PFSK-1 (cell line): ENCODE measurements around the gene HUS1.

Experiments used
- FOXP2 ChIP-seq: optimal IDR thresholded peaks from 2 replicates; pipeline ENCODE3; 2011; ENCODE audit warnings: borderline replicate concordance, control low read depth, inconsistent platforms; ENCODE audit not compliant: insufficient read depth; ENCODE audit errors: extremely low read length, extremely low read depth
- POLR2AphosphoS5 ChIP-seq: IDR thresholded peaks from 2 replicates; pipeline ENCODE4 v1.6.1; 2012; ENCODE audit warnings: low read depth, mild to moderate bottlenecking, control low read depth, low read length, moderate library complexity
- REST ChIP-seq, 2 experiments: IDR thresholded peaks; 2 replicates each; pipeline versions ENCODE4 v1.6.1 to v1.8.0; 2011 to 2012; ENCODE audit warnings: low read depth in 2 of 2, low read length in 2 of 2, control low read depth in 1 of 2, inconsistent platforms in 1 of 2, mild to moderate bottlenecking in 1 of 2, moderate library complexity in 1 of 2; ENCODE audit not compliant: insufficient read depth in 1 of 2
- SIN3A ChIP-seq: IDR thresholded peaks from 2 replicates; pipeline ENCODE4 v1.6.1; 2012; ENCODE audit warnings: mild to moderate bottlenecking, low read length, moderate library complexity, borderline replicate concordance; ENCODE audit not compliant: insufficient read depth
- TAF1 ChIP-seq: IDR thresholded peaks from 2 replicates; pipeline ENCODE4 v1.6.1; 2012; ENCODE audit warnings: low read length, control low read depth, borderline replicate concordance; ENCODE audit not compliant: insufficient read depth

GRCh38 chr7:47933215-47933614 is 46.2 kb downstream of the HUS1 start:
- TF ChIP-seq REST (IDR thresholded peaks at IDR 0.05; ENCODE audit: insufficient read depth in 1 of 2, low read depth in 2 of 2, low read length in 2 of 2) (no peak), POLR2AphosphoS5 (no peak), TAF1 (no peak), FOXP2 (no peak), SIN3A (no peak)
